Hematopoietic multipotent progenitor cell treated with erythropoietin and hydrocortisone succinate and interleukin-3 and kit ligand, for 4 days (in vitro differentiated cells): ENCODE data around the gene TFR2.
"Not testable (repeated sequence)": the region's sequence is repeated elsewhere in the genome, so short reads cannot be mapped to it uniquely, and the experiment has no call there.

Experiments
- DNase-seq: peaks from one replicate; pipeline ENCODE4 v3.0.0-alpha.2; 2015

The TFR2 gene

DNA sequence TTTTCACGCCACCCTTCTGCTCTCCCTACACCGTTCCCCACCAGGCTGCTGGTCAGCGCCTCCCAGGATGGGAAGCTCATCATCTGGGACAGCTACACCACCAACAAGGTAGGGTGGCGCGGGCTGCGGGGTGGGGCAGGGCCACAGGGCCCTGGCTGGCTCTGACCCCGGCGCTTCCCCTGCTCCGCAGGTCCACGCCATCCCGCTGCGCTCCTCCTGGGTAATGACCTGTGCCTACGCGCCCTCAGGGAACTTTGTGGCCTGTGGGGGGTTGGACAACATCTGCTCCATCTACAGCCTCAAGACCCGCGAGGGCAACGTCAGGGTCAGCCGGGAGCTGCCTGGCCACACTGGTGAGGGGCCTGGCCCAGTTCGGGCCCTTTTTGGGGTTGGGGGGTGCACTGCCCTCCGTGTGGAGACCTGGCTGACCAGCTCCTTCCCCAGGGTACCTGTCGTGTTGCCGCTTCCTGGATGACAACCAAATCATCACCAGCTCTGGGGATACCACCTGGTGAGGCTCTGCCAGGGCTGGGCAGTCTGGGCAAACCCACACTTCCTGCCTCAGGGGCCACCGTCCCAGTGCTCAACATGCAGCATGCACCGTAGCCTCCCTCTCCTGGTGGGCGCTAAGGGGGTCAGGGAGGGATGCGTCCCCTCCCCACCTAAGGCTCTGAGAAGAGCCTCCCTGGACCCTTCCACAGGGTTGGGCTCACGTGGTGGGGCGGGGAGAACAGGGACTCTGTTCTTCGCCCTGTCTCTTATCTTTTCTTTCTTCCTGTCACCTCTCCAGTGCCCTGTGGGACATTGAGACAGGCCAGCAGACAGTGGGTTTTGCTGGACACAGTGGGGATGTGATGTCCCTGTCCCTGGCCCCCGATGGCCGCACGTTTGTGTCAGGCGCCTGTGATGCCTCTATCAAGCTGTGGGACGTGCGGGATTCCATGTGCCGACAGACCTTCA, 36.2 kb upstream of the TFR2 start:
- no peak for DNase-seq

DNA sequence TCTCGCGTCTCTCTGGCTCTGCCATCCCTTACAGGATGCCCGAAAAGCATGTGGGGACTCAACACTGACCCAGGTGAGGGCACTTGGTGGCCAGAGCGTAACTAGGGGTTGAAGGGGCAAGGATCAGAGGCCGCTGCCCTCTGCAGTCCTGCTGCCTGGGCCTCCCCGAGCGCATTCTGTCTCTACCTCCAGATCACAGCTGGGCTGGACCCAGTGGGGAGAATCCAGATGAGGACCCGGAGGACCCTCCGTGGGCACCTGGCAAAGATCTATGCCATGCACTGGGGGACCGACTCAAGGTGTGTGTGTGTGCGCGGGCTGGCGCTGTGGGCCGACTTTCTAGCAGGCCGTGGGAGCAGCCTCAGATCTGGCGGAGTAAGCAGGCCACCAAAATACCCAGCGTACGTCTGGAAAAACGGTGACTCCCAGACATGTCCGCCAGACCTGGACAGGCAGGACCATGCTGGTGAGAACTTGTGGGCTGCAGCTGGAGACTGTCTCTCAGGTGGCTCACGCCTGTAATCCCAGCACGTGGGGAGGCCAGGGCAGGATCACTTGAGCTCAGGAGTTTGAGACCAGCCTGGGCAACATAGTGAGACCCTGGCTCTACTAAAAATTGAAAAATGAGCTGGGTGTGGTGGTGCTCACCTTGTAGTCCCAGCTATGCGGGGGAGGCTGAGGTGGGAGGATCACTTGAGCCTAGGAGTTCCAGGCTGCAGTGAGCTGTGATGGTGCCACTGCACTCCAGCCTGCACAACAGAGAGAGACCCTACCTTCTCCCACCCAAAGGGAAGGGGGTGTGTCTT, 35.4 kb upstream of the TFR2 start:
- DNase-seq: no peak

- DNase-seq: peak; percentile 92
These were observed 34.4 kb upstream of the TFR2 start for GRCh38 chr7:100675581-100676350.

DNA sequence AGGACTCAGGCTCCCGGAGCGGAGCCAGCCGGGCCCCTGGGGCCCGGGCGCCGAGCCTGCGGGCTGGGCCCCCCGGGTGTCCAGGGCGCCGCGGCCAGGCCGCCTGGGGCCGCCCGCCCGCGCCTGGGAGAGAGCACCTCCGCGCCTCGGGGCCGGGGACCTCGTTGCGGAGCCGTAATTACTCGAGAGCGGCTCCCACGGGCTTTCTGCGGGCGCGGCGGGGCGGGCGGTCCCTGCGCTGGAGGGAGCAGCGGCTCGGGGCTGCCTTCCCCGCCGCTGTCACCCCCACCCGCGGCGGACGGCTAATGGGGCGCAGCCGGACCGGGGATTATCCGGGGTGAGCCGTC, 33.7 kb upstream of the TFR2 start:
- no peak for DNase-seq

DNA sequence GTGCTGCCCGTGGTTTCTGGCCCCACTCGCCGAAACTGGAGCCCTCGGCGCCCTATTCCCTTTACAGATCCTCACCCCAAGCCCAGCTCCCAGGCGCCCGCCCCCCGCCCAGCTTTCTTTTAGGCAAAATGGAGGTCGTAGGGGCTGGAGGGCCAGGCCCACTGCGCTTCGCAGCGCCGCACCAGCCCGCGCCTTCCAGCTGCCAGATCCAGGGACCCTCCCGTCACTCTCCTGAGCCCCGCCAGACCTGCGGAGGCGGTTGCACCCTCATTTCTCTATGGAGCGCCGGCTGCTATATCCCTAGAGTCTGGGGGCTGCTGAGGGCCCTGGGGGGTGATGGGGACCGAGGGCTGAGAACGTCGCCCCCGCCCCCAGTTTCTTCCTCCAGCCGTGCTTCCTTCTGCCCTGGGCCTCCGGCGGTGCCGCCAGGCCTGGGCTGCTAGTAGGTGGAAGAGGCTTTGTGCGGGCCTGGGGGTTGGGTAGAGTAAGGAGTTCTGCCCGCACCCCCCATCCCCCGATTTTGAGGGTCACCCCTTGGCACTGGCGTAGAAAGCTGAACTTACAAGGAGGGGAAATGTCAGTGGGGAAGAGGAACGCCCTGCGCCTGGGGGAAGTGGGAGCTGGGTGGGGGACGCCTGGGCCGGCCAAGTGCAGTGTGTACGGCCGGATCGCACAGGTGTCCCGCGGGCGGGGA, 33.2 kb upstream of the TFR2 start:
- peak; percentile 60 for DNase-seq

- DNase-seq: peak; percentile 75
These were observed 32.6 kb upstream of the TFR2 start for GRCh38 chr7:100673942-100674410.

GRCh38 chr7:100673302-100673941, 32.1 kb upstream of the TFR2 start, which contains the start of gene GNB2:
Gene GNB2, plus strand, starts transcription at chr7:100673740. Its CDS starts 2,526 bp downstream, at chr7:100676266.
- peak; percentile 99 for DNase-seq

GRCh38 chr7:100671353-100672327, 30.3 kb upstream of the TFR2 start:
- DNase-seq: no peak

DNA sequence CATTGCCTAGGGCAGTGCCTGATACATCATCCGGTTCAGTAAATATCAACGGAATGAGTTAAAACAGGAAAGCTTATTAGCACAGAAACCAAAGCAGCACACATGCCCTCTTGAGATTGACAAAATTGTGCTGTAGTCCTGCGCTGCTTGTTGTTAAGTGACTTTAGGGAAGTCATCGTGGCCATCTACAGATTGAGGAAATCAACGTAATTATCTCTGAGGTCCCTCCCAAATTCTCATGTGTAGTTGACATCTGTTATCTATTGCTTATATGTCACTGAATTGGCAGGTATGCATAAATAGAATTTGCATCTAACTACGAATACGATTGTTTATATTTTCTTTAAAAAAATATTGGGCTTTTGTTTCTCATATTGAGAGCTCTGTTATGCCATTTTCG, 28.7 kb upstream of the TFR2 start:
- DNase-seq: no peak

DNA sequence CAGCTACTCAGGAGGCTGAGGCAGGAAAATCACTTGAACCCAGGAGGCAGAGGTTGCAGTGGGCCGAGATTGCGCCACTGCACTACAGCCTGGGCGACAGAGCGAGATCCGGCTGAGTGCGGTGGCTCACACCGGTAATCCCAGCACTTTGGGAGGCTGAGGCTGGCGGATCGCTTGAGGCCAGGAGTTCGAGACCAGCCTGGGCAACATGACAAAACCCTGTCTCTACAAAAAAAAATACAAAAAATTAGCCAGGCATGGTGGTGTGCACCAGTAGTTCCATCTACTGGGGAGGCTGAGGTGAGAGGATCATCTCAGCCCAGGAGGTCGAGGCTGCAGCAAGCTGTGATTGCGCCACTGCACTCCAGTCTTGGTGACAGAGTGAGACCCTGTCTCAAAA, 27.8 kb upstream of the TFR2 start:
- not testable (repeated sequence) for DNase-seq

GRCh38 chr7:100668069-100668449, 26.7 kb upstream of the TFR2 start:
- no peak for DNase-seq

DNA sequence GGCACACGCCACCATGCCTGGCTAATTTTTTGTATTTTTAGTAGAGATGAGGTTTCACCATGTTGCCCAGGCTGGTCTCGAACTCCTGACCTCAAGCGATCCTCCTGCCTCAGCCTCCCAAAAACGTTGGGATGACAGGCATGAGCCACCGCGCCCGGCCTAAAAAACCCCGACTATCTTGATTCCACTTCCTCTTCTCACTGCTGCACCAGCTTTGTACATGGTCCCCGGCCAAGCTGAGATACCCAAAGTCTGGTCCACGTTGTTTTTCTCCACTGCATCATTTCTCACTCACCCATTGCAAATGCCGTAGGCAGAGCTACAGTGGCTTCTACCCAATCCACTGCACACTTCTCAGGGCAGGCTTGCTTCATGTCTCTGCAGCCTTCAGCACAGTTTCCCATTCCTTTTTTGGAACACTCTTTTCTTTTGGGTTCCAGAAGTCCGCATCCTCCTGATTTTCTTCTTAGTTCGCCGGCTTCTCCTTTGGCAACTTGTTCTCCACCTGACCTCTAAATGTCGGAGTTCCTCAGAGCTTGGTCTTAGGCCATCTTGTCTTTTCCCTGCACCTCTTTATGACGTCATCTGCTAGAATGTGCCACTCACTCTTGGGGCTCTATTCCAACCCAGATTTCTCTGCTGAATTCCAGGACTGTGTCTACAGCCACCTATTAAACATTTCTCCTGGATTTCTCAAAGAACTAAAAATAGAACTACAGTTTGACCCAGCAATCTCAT, 26.1 kb upstream of the TFR2 start:
- no peak for DNase-seq

GRCh38 chr7:100665168-100665726, 23.9 kb upstream of the TFR2 start:
- DNase-seq: no peak

DNA sequence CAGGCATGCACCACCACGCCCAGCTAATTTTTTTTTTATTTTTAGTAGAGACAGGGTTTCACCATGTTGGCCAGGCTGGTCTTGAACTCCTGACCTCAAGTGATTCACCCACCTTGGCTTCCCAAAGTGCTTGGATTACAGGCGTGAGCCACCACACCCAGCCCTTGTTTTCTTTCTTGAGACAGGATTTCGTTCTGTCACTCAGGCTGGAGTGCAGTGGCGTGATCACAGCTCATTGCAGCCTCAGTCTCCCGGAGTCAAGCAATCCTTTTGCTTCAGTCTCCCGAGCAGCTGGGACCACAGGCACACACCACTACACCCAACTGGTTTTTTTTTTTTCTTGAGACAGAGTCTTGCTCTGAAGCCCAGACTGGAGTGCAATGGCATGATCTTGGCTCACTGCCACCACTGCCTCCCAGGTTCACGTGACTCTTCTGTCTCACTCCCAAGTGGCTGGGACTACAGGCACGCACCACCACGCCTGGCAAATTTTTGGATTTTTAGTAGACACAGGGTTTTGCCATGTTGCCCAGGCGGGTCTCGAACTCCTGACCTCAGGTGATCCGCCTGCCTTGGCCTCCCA, 20.9 kb upstream of the TFR2 start:
- DNase-seq: not testable (repeated sequence)

DNA sequence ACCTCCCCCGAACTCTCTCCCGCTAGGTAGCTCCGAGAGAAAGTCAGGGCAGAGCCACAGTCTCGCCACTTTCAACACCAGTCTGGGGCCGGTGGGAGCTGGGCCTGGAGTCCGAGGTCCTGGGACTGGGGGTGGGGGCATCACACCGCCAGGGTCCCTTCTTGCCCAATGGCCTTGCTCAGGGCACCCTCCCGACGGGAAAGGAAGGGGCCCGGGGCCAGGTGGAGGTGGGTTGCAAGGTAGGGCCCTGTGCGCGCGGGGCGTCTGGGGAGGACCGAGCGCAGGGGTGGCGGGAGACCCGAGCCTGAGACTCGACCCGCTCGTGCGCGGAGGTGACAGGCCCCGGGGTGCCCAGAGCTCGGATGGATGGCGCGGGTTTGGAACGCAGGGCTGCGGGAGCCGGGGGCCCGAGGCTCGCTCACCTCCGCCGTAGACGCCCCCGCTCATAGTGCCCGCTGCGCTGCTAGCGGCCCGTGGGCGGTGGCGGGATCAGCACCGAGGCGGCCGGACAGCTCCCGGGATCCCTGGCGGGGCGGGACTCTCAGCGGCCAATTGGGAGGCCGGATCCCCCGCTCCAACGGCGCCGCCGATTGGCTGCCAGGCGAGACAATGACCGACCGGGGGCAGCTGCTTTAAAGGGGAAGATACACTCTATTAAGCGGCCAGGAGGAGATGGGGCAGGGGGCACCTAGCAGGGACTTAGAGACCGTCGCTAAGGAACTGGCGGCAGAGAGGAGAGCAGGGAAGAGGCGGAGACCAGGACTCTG, 14.7 kb upstream of the TFR2 start, which contains the start of gene ACTL6B:
TSS of gene ACTL6B (minus strand) at position 541 of the 767 bp plus-strand sequence. CDS start at position 447, 94 bp downstream.
- DNase-seq: peak; percentile 87

GRCh38 chr7:100654908-100655831, 13.8 kb upstream of the TFR2 start:
- no peak for DNase-seq
